ENCODE measurements around the gene FANK1.

DNA sequence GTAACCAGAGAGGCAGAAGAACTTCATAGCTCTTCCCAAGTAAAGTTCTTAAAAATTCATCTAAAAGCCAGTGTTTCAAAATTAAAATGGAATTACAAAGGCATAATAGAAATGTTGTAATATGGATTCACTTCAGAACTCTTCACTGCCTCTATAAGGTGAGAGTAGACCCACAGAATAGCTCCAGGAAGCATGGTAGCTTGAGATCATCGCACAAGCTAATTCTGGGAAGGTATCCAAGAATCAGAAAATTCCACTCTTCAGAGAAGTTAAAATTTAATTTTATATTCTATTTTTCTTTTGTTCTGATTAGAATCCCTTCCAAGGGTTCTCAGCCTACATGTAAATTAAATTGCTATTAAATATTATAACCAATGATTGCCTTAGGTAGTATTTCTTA, 13.8 kb upstream of the FANK1 start:
- TF ChIP-seq CTCF (conservative IDR thresholded peaks at IDR 0.05; ENCODE audit: low read length) (no peak), EZH2phosphoT487 (IDR thresholded peaks at IDR 0.05; ENCODE audit: borderline replicate concordance, low read depth, low read length) (no peak)
